ENCODE measurements around the gene SLC25A21.

GRCh38 chr14:36948157-36948859 lies 224.1 kb downstream of the SLC25A21 start:
- TF ChIP-seq CTCF (IDR thresholded peaks at IDR 0.05) = no peak
- no peak for TF ChIP-seq EZH2phosphoT487 (IDR thresholded peaks at IDR 0.05)
